Left ventricle myocardium superior (tissue), 1 donor: ENCODE results near the gene VTI1A. TPM values are rescaled to one million over a fixed set of nuclear protein-coding genes. Genes with fewer than 3 reads are reported as not detected.
A peak's percentile ranks its signal among the peaks of the same experiment; 100 is the strongest.

Experiments used
- ATAC-seq: fragments of 200-7000 bp; cut with Tn5 transposase; one replicate; pipeline ENCODE4 v1.9.1; 2020; ENCODE audit warnings: mild to moderate bottlenecking, moderate library complexity
- DNase-seq: peaks from one replicate; pipeline ENCODE4 v3.0.0-alpha.2; 2020
- intact Hi-C: fragments of 100-400 bp; cut with micrococcal nuclease; formaldehyde crosslinking; loops from one replicate; pipeline ENCODE4 v1.11.0; 2022
- total RNA-seq: library from RNA; stranded (reverse); fragmentation: NEBNext Ultra II Directional; extraction: Animal tissue kit (Norgen Biotek cat#: 25700); gene quantifications from one replicate; pipeline ENCODE4 v1.2.1, GENCODE V29; 2021
- donor health status: DM: no; HTN: yes; CAD: no; lungs with severe emphysema.

Gene VTI1A
- total RNA-seq, 1 donor from 2014 or later, result 22.9 TPM

GRCh38 chr10:112650588-112651030 is 203.6 kb downstream of the VTI1A start:
- DNase-seq (no peak), ATAC-seq (no peak)
- intact Hi-C loops, result no loop called here

- intact Hi-C loops, result no loop called here
- ATAC-seq, result no peak
- no peak for DNase-seq
Measured at GRCh38 chr10:112653215-112653614, 206.2 kb downstream of the VTI1A start.

GRCh38 chr10:112653851-112654250 is 206.8 kb downstream of the VTI1A start:
- ATAC-seq, result no peak
- DNase-seq, result no peak
- intact Hi-C loops, result no loop called here

GRCh38 chr10:112654794-112655193 is 207.8 kb downstream of the VTI1A start:
- ATAC-seq (no peak), DNase-seq (no peak)
- intact Hi-C loops, result no loop called here

GRCh38 chr10:112655722-112656121 is 208.7 kb downstream of the VTI1A start:
- no peak for ATAC-seq
- intact Hi-C loops, result no loop called here
- no peak for DNase-seq

GRCh38 chr10:112658465-112658864 is 211.4 kb downstream of the VTI1A start:
- ATAC-seq, result no peak

GRCh38 chr10:112658900-112659638 is 212.1 kb downstream of the VTI1A start:
- DNase-seq (no peak), ATAC-seq (no peak)
- intact Hi-C loops, result no loop called here

More at GRCh38 chr10:112658465-112658864, 211.4 kb downstream of the VTI1A start:
- intact Hi-C loops, result no loop called here
- DNase-seq, result no peak

GRCh38 chr10:112663234-112664125 is 216.5 kb downstream of the VTI1A start:
- ATAC-seq (no peak), DNase-seq (no peak)
- intact Hi-C loops, result no loop called here

- ATAC-seq, result no peak
- intact Hi-C loops, result no loop called here
- DNase-seq, result no peak
Measured at GRCh38 chr10:112666094-112666493, 219.1 kb downstream of the VTI1A start.

GRCh38 chr10:112669989-112670388 is 223.0 kb downstream of the VTI1A start:
- intact Hi-C loops, result no loop called here
- no peak for ATAC-seq

GRCh38 chr10:112671743-112672142 is 224.7 kb downstream of the VTI1A start:
- no peak for DNase-seq
- intact Hi-C loops, result no loop called here
- no peak for ATAC-seq

More at GRCh38 chr10:112669989-112670388, 223.0 kb downstream of the VTI1A start:
- DNase-seq, result no peak

GRCh38 chr10:112672706-112673105 is 225.7 kb downstream of the VTI1A start:
- no peak for ATAC-seq
- DNase-seq, result no peak
- intact Hi-C loops, result no loop called here

- intact Hi-C loops, result no loop called here
- no peak for DNase-seq
- ATAC-seq, result no peak
Measured at GRCh38 chr10:112675560-112676083, 228.6 kb downstream of the VTI1A start.

GRCh38 chr10:112677689-112678088 is 230.7 kb downstream of the VTI1A start:
- ATAC-seq (no peak), DNase-seq (no peak)
- intact Hi-C loops, result no loop called here

- no peak for ATAC-seq
- intact Hi-C loops, result no loop called here
Measured at GRCh38 chr10:112678581-112678980, 231.6 kb downstream of the VTI1A start.

GRCh38 chr10:112678987-112679386 is 232.0 kb downstream of the VTI1A start:
- DNase-seq (no peak), ATAC-seq (no peak)
- intact Hi-C loops, result no loop called here

More at GRCh38 chr10:112678581-112678980, 231.6 kb downstream of the VTI1A start:
- DNase-seq, result no peak

- DNase-seq (no peak), ATAC-seq (no peak)
- intact Hi-C loops, result no loop called here
Measured at GRCh38 chr10:112679392-112679791, 232.4 kb downstream of the VTI1A start.

GRCh38 chr10:112680586-112680985 is 233.6 kb downstream of the VTI1A start:
- DNase-seq (no peak), ATAC-seq (no peak)
- intact Hi-C loops, result no loop called here

GRCh38 chr10:112687647-112688046 is 240.6 kb downstream of the VTI1A start:
- ATAC-seq (peak; percentile 42), DNase-seq (no peak)
- intact Hi-C loops, result no loop called here
